Measurements from ENCODE around the gene PIGZ. TPM values are rescaled to one million over a fixed set of nuclear protein-coding genes. Genes with fewer than 3 reads are reported as not detected.

The PIGZ gene
- total and polyA plus RNA-seq, 4 donors, result 0.99 to 2.4 (median 1.6) TPM

DNA sequence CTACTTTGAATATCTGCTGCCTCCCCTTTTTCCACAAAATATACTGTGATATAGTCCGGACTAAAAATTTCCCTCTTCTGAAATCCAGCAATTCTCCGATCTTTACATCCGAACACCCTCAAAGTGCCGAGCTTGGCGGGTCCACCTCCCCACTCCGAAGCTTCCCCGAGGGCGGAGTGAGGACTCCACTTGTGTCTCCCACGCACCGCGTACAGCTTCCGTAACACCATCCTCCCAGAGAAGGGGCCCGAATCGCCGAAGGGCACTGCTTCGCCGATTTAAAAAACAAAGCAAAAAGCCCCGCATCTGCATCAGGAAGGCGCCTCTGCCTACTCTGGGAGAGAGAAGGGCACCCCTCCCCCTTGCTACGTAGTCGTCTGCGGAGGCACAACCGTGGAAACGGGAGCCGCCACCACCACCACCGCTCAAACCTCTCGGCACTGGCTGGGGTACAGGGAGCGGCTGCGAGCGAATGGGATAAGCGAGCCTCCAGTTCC, 26.9 kb downstream of the PIGZ start:
- Histone ChIP-seq H3K4me1 (ENCODE audit: control insufficient read depth in 4 of 4, insufficient read depth in 4 of 4, low read length in 3 of 4) (peaks cover 2 to 23% (median 22%) of the 10 kb centered on the region in 4 donors), H3K9ac (ENCODE audit: low read depth in 1 of 2, low read length in 2 of 2) (peak overlapping the region; percentile 58 to 68), H3K36me3 (ENCODE audit: control insufficient read depth in 4 of 4, insufficient read depth in 3 of 4, low read depth in 1 of 4, low read length in 3 of 4) (peaks cover 1 to 25% (median 20%) of the 10 kb centered on the region in 4 donors), H3K9me3 (ENCODE audit: control insufficient read depth in 4 of 4, low read length in 3 of 4) (no peaks in the 10 kb centered on the region), H3K27ac (ENCODE audit: low read depth in 1 of 2, low read length in 2 of 2) (peak overlapping the region; percentile 88 to 94), H3K4me3 (ENCODE audit: low read depth in 1 of 3, low read length in 3 of 3) (peak overlapping the region; percentile 88 to 98 (median 94)), H3K27me3 (ENCODE audit: control insufficient read depth in 4 of 4, insufficient read depth in 4 of 4, low read length in 3 of 4) (no peaks in the 10 kb centered on the region)
- TF ChIP-seq RAD21 (IDR thresholded peaks at IDR 0.05) (no peak), JUND (IDR thresholded peaks at IDR 0.05) (no peak), YY1 (IDR thresholded peaks at IDR 0.05) (no peak), HNF4A (conservative IDR thresholded peaks at IDR 0.05) (no peak), HNF4G (IDR thresholded peaks at IDR 0.05) (no peak), TAF1 (conservative IDR thresholded peaks at IDR 0.05) (no peak)
- DNase-seq (ENCODE audit: low spot score), result no peak
- under 1% methylated on average over 31 of the region's 31 CpGs for WGBS

GRCh38 chr3:196938576-196938975, 30.1 kb downstream of the PIGZ start:
- H3K27ac ChIP-seq (ENCODE audit: low read depth in 1 of 2, low read length in 2 of 2), result no peak overlapping the region
- no peaks in the 10 kb centered on the region for H3K9me3 ChIP-seq (ENCODE audit: control insufficient read depth in 4 of 4, low read length in 3 of 4)
- peaks cover 6 to 53% (median 49%) of the 10 kb centered on the region in 4 donors for H3K36me3 ChIP-seq (ENCODE audit: control insufficient read depth in 4 of 4, insufficient read depth in 3 of 4, low read depth in 1 of 4, low read length in 3 of 4)
- 97% methylated on average over 5 of the region's 5 CpGs for WGBS
- no peak for TF ChIP-seq RAD21 (IDR thresholded peaks at IDR 0.05)
- TF ChIP-seq FOXA2 (IDR thresholded peaks at IDR 0.05), result no peak
- no peak for TF ChIP-seq FOXA1 (IDR thresholded peaks at IDR 0.05)
- TF ChIP-seq CTCF (IDR thresholded peaks at IDR 0.05; ENCODE audit: low read depth, low read length, missing input control), result no peak
- no peak for TF ChIP-seq HNF4G (IDR thresholded peaks at IDR 0.05)
- TF ChIP-seq YY1 (IDR thresholded peaks at IDR 0.05), result no peak
- no peak for TF ChIP-seq TAF1 (conservative IDR thresholded peaks at IDR 0.05)
- no peak for TF ChIP-seq RXRA (IDR thresholded peaks at IDR 0.05)
- TF ChIP-seq, protein P1, sequence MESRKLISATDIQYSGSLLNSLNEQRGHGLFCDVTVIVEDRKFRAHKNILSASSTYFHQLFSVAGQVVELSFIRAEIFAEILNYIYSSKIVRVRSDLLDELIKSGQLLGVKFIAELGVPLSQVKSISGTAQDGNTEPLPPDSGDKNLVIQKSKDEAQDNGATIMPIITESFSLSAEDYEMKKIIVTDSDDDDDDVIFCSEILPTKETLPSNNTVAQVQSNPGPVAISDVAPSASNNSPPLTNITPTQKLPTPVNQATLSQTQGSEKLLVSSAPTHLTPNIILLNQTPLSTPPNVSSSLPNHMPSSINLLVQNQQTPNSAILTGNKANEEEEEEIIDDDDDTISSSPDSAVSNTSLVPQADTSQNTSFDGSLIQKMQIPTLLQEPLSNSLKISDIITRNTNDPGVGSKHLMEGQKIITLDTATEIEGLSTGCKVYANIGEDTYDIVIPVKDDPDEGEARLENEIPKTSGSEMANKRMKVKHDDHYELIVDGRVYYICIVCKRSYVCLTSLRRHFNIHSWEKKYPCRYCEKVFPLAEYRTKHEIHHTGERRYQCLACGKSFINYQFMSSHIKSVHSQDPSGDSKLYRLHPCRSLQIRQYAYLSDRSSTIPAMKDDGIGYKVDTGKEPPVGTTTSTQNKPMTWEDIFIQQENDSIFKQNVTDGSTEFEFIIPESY (IDR thresholded peaks at IDR 0.05), result no peak
- TF ChIP-seq GABPA (IDR thresholded peaks at IDR 0.05 in 1 of 2, conservative IDR thresholded peaks at IDR 0.05 in 1 of 2), result no peak
- no peak for TF ChIP-seq EGR1 (IDR thresholded peaks at IDR 0.05; ENCODE audit: low read depth in 2 of 2)
- TF ChIP-seq NR2F2 (IDR thresholded peaks at IDR 0.05), result no peak
- no peak for TF ChIP-seq JUND (IDR thresholded peaks at IDR 0.05)
- TF ChIP-seq, protein P2, sequence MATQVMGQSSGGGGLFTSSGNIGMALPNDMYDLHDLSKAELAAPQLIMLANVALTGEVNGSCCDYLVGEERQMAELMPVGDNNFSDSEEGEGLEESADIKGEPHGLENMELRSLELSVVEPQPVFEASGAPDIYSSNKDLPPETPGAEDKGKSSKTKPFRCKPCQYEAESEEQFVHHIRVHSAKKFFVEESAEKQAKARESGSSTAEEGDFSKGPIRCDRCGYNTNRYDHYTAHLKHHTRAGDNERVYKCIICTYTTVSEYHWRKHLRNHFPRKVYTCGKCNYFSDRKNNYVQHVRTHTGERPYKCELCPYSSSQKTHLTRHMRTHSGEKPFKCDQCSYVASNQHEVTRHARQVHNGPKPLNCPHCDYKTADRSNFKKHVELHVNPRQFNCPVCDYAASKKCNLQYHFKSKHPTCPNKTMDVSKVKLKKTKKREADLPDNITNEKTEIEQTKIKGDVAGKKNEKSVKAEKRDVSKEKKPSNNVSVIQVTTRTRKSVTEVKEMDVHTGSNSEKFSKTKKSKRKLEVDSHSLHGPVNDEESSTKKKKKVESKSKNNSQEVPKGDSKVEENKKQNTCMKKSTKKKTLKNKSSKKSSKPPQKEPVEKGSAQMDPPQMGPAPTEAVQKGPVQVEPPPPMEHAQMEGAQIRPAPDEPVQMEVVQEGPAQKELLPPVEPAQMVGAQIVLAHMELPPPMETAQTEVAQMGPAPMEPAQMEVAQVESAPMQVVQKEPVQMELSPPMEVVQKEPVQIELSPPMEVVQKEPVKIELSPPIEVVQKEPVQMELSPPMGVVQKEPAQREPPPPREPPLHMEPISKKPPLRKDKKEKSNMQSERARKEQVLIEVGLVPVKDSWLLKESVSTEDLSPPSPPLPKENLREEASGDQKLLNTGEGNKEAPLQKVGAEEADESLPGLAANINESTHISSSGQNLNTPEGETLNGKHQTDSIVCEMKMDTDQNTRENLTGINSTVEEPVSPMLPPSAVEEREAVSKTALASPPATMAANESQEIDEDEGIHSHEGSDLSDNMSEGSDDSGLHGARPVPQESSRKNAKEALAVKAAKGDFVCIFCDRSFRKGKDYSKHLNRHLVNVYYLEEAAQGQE (IDR thresholded peaks at IDR 0.05), result no peak
- no peak for TF ChIP-seq HNF4A (conservative IDR thresholded peaks at IDR 0.05)
- TF ChIP-seq MAX (IDR thresholded peaks at IDR 0.05), result no peak
- DNase-seq (ENCODE audit: low spot score), result no peak
- no peak overlapping the region for H3K9ac ChIP-seq (ENCODE audit: low read depth in 1 of 2, low read length in 2 of 2)
- H3K4me1 ChIP-seq (ENCODE audit: control insufficient read depth in 4 of 4, insufficient read depth in 4 of 4, low read length in 3 of 4), result peaks cover 2 to 19% (median 17%) of the 10 kb centered on the region in 4 donors
- H3K27me3 ChIP-seq (ENCODE audit: control insufficient read depth in 4 of 4, insufficient read depth in 4 of 4, low read length in 3 of 4), result no peaks in the 10 kb centered on the region
- no peak overlapping the region for H3K4me3 ChIP-seq (ENCODE audit: low read depth in 1 of 3, low read length in 3 of 3)
